Measurements from ENCODE around the gene LRIG2.
A peak's percentile ranks its signal among the peaks of the same experiment; 100 is the strongest.
"Not testable (repeated sequence)": the region's sequence is repeated elsewhere in the genome, so short reads cannot be mapped to it uniquely, and the experiment has no call there.

The LRIG2 gene
- total RNA-seq: 61.0 reads per million, percentile 72 among the genes with 10 or more reads in this experiment

GRCh38 chr1:113072757-113073478 lies at the start of gene LRIG2:
Gene LRIG2, plus strand, starts transcription at chr1:113073198. Its CDS starts 209 bp downstream, at chr1:113073407.
- DNase-seq: peak; percentile 97

GRCh38 chr1:113023316-113023715 lies 49.7 kb upstream of the LRIG2 start:
- not testable (repeated sequence) for DNase-seq

GRCh38 chr1:113027007-113027406 lies 46.0 kb upstream of the LRIG2 start:
- no peak for DNase-seq

GRCh38 chr1:113027449-113027848 lies 45.5 kb upstream of the LRIG2 start:
- DNase-seq: no peak

DNA sequence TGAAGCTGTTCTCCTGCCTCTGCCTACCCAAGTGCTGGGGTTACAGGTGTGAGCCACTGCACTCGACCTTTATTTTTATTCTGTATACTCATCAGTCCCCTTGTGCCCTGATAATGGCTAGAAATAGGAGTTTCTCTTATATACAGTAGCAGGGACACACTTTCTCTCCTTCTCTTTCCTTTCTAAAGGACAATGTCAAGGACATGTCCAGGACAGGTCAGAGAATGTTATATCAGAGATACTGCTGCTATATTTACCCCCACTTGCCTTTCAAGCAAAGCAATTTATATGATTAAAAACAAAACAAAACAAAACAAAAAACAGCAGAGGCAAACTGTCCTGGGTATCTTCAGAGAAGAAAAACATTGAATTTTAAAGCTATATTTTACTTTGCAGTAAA lies 43.2 kb upstream of the LRIG2 start:
- no peak for DNase-seq

DNA sequence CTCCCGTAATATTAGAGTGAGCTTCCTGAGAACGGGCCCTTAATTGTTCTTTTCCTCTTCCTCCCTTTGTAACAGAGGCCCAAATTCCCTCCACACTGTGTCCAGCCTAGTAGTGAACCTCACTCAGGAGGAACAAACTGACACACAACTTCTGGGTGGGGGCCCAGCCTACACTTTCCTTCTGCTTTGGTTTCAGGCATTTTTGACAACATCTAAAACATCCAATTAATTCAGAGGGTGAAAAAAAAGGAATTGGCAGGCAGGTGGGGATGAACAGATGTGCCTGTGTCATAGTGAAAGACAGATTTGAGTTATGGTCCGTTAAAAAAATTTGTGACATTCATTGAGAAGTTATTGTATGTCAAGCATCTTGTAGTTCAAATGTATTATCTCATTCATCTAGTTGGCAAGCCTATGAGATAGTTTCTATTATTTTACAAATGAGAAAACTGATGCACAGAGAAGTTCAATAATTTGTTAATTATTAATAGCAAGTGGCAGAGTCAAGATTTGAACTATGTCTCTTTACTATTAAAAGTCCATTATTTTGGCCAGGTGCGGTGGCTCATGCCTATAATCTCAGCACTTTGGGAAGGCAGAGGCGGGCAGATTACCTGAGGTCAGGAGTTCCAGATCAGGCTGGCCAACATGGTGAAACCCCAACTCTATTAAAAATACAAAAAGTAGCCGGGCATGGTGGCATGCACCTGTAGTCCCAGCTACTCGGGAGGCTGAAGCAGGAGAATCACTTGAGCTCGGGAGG lies 41.6 kb upstream of the LRIG2 start:
- DNase-seq: no peak

DNA sequence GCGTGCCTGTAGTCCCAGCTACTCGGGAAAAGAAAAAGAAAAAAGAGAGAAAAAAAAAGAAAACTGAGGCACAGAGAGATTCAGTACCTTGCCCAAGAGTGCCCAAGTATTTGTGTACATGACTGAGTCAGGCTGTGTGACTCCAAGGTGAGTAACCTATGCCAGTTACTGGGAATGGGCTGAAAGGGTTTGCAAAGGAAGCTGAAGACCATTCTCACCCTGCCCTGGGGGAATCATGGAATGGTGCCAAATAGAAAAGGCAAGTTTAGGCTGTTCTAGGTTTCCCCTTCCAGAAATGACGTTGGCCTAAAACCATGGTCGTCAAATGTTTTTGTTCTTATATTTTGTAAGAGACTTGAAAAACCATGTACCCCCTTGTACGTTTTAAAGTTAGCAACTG lies 37.9 kb upstream of the LRIG2 start:
- DNase-seq: no peak

DNA sequence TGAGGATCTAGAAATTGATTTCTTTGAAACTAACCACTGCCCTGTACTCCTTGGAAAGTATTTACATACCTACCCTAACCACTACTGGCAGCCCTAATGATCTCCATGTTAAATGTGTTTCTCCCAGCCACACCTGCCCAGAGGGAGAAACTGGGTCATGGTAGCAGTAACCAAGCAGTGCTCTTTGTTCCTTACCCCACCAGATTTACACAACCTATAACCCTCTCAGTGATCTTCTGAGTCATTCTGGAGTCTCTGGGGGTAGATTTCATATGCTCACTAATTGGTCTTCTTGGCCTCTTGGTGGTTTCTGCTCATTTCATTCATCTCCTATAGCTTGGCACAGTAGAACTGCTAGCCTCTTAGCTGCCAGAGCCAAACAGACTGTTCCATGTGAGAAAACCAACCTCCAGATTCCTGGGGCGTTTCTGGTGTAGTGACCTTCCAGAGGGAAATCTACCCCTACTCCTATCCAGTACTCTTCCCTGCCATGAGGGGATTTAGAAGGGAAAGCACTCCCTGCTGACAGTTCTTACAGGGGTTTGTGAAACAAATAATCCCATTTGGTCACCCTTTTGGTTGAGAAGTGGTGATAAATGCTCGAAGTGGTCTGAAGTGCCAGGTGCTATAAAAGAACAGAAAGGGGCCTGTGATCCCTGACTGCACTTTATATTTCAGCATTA lies 36.2 kb upstream of the LRIG2 start:
- no peak for DNase-seq

DNA sequence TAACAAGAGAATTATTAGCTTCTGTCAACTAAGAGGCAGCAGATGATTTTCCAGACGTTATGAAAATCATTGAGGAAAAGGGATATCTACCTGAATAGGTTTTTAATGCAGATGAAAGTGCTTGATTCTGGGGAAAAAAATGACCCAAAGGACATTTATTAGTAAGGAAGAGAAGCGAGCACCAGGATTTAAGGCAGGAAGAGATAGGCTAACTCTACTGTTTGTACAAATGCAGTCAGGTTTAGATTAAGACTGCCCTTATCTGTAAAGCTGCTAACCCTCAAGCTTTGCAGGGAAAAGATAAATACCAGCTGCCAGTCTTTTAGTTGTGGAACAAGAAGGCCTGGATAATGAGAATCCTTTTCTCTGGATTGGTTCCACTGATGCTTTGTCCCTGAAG lies 33.0 kb upstream of the LRIG2 start:
- DNase-seq: no peak

DNA sequence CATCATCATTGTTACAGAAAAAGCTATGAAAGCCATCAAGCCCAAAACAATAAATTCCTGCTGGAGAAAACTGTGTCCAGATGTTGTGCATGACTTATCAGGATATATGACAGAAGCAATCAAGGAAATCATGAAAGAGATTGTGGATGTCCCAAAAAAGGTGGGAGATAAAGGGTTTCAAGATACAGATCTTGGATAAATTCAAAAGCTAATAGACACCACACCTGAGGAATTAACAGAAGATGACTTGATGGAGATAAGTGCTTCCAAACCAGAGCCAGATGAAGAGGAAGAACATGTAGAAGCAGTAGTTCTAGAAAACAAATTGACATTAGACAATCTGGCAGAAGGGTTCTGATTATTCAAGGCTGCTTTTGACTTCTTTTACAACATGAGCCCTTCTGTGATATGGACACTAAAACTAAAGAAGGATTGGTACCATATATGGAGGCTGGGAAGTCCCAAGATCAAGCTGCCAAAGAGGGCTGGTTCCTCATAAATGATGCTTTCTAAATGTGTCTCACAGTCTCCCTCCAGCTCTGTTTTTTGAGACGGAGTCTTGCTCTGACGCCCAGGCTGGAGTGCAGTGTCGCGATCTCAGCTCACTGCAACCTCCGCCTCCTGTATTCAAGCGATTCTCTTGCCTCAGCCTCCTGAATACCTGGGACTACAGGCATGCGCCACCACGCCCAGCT lies 32.1 kb upstream of the LRIG2 start:
- DNase-seq: no peak

DNA sequence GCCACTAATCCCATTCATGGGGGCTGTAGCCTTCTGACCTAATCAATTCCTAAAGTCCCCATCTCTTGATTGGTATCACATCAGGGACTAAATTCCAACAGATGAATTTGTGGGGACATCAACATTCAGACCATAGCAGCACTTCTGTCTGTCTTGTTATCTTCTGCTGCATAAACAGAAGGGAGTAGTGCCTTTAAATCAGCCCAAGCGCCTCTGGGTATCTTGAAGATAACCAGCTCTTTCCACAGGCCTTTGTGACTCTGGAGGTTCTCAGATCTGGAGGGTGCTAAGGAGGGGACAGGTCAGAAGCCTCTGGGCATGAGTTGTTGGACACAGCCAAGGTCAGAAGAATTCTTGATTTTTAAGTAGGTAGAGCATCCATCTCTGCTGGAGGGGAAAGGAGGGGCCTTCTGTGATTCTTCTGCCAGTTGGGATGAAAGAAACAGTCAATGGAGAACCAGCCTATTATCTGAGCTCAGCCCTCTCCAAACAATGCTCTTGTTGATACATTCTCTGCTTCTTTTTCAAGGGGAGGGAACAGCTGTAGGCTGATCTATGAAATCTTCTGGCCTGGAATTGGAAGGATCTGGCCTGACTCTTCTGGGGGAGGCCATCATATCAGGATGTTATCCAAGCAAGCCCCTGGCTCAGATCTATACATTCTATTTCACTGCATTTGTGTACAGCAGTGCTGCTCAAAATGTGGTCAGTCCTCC lies 31.3 kb upstream of the LRIG2 start:
- no peak for DNase-seq

DNA sequence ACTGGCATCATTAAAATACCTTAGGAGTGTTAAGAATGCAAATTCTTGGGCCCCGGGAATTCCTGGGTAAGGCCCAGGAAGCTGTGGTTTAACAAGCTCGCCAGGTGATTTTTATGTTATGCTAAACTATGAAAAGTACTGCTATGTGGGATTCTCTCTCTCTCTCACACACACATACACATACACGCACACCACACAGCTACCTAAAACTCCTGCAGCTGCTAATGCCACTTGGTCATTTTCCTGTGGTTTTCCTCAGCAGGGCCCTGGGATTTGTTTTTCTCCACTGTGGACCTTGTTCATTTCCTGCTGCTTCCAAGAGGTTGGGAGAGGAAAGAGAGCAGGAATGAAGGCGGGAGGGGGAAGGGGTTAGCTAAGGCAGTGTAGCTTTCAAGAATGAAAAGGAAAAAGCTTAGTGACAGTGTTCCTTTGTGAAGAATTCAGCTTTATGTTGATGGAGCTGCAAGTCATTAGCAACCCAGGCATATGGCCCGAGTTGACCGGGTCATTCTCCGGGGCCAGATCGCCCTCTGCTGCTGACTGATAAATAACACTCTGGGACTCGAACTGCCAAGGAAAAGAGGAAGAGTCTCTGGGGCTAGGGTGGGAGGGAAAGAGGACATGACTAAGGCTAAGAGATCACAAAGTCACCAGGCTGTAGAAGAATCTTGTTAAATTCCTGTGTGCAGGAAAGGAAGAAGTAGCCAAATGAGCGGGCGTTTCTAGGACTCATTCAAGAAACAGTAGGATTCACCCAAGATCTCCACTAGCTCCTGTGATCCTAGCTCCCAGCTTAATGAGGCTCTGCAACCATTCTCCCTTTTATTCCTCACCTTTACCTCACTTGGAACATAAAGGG lies 30.5 kb upstream of the LRIG2 start:
- no peak for DNase-seq

DNA sequence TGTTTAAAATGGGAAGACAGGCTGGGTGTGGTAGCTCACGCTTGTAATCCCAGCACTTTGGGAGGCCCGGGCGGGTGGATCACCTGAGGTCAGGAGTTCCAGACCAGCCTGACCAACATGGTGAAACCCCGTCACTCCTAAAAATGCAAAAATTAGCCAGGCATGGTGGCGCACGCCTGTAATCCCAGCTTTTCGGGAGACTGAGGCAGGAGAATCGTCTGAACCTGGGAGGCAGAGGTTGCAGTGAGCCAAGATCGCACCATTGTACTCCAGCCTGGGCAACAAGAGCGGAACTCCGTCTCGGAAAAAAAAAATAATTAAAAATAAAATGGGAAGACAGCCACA lies 29.9 kb upstream of the LRIG2 start:
- DNase-seq: not testable (repeated sequence)

DNA sequence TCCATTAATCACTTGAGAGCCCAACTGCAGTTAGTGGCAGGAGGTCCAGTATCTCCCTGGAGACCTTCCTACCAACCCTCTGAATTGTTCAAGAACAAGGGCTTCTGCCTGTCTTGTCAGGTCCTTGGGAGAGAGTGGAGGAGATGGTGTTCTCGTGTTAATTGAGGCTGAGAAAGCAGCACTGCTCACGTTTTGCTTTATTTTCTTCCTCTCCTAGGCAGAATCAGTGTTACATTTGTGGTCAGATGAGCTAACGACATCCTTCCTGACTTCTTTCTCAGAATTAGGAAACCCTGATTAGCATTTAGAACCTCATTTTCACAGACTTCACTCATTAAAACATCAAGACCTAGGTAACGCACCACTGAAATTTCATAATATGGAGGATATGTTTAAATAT lies 26.4 kb upstream of the LRIG2 start:
- no peak for DNase-seq

- no peak for DNase-seq
These were observed 24.9 kb upstream of the LRIG2 start for GRCh38 chr1:113048064-113048463.

DNA sequence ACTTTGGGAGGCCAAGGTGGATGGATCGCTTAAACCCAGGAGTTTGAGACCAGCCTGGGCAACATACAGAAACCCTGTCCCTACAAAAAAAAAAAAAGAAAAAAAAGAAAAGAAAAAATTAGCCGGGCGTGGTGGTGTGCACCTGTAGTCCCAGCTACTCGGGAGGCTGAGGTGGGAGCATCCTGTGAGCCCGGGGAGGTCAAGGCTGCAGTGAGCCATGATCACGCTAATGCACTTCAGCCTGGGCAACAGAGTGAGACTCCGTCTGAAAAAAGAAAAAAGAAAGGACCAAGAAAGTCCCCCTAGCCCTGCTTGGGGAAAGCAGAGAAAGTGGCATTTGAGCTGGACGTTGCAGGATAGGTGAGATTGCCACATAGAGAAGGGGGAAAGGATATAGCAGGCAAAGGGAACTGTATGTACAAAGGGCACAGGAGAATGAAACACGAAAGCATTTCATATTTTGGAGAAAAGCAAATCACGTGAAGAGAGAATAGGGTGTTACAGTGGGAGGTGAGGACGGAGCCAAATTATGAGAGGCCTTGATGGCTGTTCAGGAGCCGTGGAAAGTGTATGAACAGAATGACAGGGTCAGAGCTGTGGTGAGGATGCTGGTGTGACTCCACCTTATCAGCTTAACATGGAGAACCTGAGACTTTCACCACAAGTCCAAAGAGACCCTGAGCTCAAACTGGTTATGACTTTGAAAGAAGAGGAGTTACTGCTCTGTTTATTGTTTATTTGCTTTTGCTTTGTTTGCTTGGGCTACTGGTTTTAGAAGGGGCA lies 19.5 kb upstream of the LRIG2 start:
- DNase-seq: no peak

GRCh38 chr1:113055570-113055969 lies 17.4 kb upstream of the LRIG2 start:
- no peak for DNase-seq

GRCh38 chr1:113057006-113057405 lies 16.0 kb upstream of the LRIG2 start:
- DNase-seq: no peak

- DNase-seq: no peak
These were observed 13.9 kb upstream of the LRIG2 start for GRCh38 chr1:113058941-113059706.

DNA sequence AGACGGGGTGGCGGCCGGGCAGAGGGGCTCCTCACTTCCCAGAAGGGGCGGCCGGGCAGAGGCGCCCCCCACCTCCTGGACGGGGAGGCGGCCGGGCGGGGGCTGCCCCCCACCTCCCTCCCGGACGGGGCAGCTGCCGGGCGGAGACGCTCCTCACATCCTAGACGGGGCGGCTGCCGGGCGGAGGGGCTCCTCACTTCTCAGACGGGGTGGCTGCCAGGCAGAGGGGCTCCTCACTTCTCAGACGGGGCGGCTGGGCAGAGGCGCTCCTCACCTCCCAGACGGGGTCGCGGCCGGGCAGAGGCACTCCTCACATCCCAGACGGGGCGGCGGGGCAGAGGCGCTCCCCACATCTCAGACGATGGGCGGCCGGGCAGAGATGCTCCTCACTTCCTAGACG lies 9.5 kb upstream of the LRIG2 start:
- DNase-seq: not testable (repeated sequence)
